NCI-H69 (cell line): Measurements from ENCODE around the gene ZIC5.
A peak's percentile ranks its signal among the peaks of the same experiment; 100 is the strongest.
"Not testable (repeated sequence)": the region's sequence is repeated elsewhere in the genome, so short reads cannot be mapped to it uniquely, and the experiment has no call there.

ENCODE experiments used
- DNase-seq: peaks from one replicate; lab custom pipeline; 2025; lab: John Stamatoyannopoulos, UW

ZIC5 gene

GRCh38 chr13:99959540-99960230 lies 11.9 kb downstream of the ZIC5 start:
- peak; percentile 89 for DNase-seq

GRCh38 chr13:99959127-99959539 lies 12.4 kb downstream of the ZIC5 start:
- DNase-seq: no peak

GRCh38 chr13:99958406-99959126 lies 13.0 kb downstream of the ZIC5 start:
- peak; percentile 94 for DNase-seq

GRCh38 chr13:99956473-99957349 lies 14.9 kb downstream of the ZIC5 start:
- DNase-seq: peak; percentile 97

- DNase-seq: peak; percentile 89
Observed at GRCh38 chr13:99955747-99956472, 15.7 kb downstream of the ZIC5 start.

GRCh38 chr13:99955107-99955746 lies 16.3 kb downstream of the ZIC5 start:
- peak; percentile 85 for DNase-seq

- no peak for DNase-seq
Observed at GRCh38 chr13:99953138-99953755, 18.3 kb downstream of the ZIC5 start.

GRCh38 chr13:99951666-99952065 lies 19.9 kb downstream of the ZIC5 start:
- not testable (repeated sequence) for DNase-seq

- peak; percentile 81 for DNase-seq
Observed at GRCh38 chr13:99949679-99950413, 21.7 kb downstream of the ZIC5 start.

- peak; percentile 51 for DNase-seq
Observed at GRCh38 chr13:99948907-99949678, 22.5 kb downstream of the ZIC5 start.

GRCh38 chr13:99948411-99948810 lies 23.2 kb downstream of the ZIC5 start:
- DNase-seq: no peak

GRCh38 chr13:99947666-99948065 lies 23.9 kb downstream of the ZIC5 start:
- DNase-seq: no peak

GRCh38 chr13:99945515-99945914 lies 26.1 kb downstream of the ZIC5 start:
- not testable (repeated sequence) for DNase-seq

GRCh38 chr13:99944606-99945005 lies 27.0 kb downstream of the ZIC5 start:
- no peak for DNase-seq

- no peak for DNase-seq
Observed at GRCh38 chr13:99944102-99944501, 27.5 kb downstream of the ZIC5 start.

- DNase-seq: peak; percentile 34
Observed at GRCh38 chr13:99941911-99942310, 29.7 kb downstream of the ZIC5 start.

- DNase-seq: peak; percentile 87
Observed at GRCh38 chr13:99941086-99941485, 30.5 kb downstream of the ZIC5 start.

GRCh38 chr13:99938635-99939034 lies 32.9 kb downstream of the ZIC5 start:
- DNase-seq: no peak

GRCh38 chr13:99935772-99936171 lies 35.8 kb downstream of the ZIC5 start:
- peak; percentile 54 for DNase-seq
